HFFc6 (cell line): ENCODE measurements around the gene KIF26B. TPM values are rescaled to one million over a fixed set of nuclear protein-coding genes. Genes with fewer than 3 reads are reported as not detected.
A peak's percentile ranks its signal among the peaks of the same experiment; 100 is the strongest.

Source experiments
- DNase-seq: peaks from one replicate; pipeline ENCODE4 v3.0.0-alpha.2; 2018
- H3K27ac Mint-ChIP-seq: 2 replicates; pipeline ENCODE4 v1.8.0; 2020; ENCODE audit warnings: mild to moderate bottlenecking, mixed read lengths
- H3K27me3 Mint-ChIP-seq: 2 replicates; pipeline ENCODE4 v1.8.0; 2021; ENCODE audit warnings: mild to moderate bottlenecking, moderate library complexity, mixed read lengths; ENCODE audit not compliant: insufficient read depth
- H3K36me3 Mint-ChIP-seq: 2 replicates; pipeline ENCODE4 v1.8.0; 2021; ENCODE audit warnings: low read depth, mixed read lengths
- H3K4me1 Mint-ChIP-seq: 2 replicates; pipeline ENCODE4 v1.8.0; 2020; ENCODE audit warnings: low read depth, mixed read lengths
- H3K4me3 Mint-ChIP-seq: 2 replicates; pipeline ENCODE4 v1.8.0; 2020; ENCODE audit warnings: mild to moderate bottlenecking, moderate library complexity, mixed read lengths
- H3K9me3 Mint-ChIP-seq: 2 replicates; pipeline ENCODE4 v1.8.0; 2020; ENCODE audit warnings: mild to moderate bottlenecking, mixed read lengths
- total RNA-seq, 6 experiments: library from RNA; stranded (reverse); fragmentation: NEBNext Ultra II Directional; extraction: Animal tissue kit (Norgen Biotek cat#: 25700); gene quantifications; 2 replicates in 1 of 6; 3 replicates in 5 of 6; pipeline ENCODE4 v1.2.3, GENCODE V29; 2021
- TF ChIP-seq, protein P1 (sequence below): fragments of 200-600 bp; sonication (generic); IDR thresholded peaks from 2 replicates; pipeline ENCODE4 v1.5.0; 2021; ENCODE audit warnings: antibody characterized with exemption, mild to moderate bottlenecking

Gene KIF26B
- total RNA-seq, 6 experiments from 2014 or later, result 4.6 to 7.5 (median 5.5) TPM

DNA sequence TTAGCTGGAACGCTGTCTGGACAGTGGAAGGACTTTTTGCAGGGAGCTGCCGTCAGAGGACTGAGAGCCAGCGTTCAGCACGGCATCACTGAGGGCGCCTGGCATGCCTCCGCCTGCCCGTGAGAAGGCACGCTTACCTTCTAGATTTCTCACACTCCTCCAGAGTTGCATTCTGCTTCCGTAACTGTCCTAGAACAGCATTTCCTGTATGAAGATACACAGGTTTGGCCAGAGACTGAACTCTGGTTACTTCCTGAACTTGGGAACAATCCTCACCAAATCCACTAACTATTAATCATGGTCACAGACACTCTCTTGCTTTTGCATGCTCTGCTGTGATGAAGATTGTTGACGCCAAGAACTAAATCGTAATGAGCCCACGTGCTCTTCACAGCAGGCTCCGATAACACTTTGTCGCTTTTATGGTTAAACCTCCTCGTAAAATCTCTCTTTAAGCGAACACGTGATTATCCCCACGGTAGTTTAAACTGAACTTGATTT is 93.5 kb downstream of the KIF26B start:
- H3K9me3 Mint-ChIP-seq, result no peaks in the 10 kb centered on the region
- H3K4me3 Mint-ChIP-seq, result peak overlapping the region; percentile 63; the same call in 1 of the 2 replicates
- H3K36me3 Mint-ChIP-seq, result no peaks in the 10 kb centered on the region; the same call in 1 of the 2 replicates
- H3K27me3 Mint-ChIP-seq, result no peaks in the 10 kb centered on the region
- TF ChIP-seq, protein P1, sequence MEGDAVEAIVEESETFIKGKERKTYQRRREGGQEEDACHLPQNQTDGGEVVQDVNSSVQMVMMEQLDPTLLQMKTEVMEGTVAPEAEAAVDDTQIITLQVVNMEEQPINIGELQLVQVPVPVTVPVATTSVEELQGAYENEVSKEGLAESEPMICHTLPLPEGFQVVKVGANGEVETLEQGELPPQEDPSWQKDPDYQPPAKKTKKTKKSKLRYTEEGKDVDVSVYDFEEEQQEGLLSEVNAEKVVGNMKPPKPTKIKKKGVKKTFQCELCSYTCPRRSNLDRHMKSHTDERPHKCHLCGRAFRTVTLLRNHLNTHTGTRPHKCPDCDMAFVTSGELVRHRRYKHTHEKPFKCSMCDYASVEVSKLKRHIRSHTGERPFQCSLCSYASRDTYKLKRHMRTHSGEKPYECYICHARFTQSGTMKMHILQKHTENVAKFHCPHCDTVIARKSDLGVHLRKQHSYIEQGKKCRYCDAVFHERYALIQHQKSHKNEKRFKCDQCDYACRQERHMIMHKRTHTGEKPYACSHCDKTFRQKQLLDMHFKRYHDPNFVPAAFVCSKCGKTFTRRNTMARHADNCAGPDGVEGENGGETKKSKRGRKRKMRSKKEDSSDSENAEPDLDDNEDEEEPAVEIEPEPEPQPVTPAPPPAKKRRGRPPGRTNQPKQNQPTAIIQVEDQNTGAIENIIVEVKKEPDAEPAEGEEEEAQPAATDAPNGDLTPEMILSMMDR, result no peak
- peak overlapping the region; percentile 32; the same call in 1 of the 2 replicates for H3K27ac Mint-ChIP-seq
- DNase-seq, result no peak
- peaks cover 13% of the 10 kb centered on the region; the same call in 1 of the 2 replicates for H3K4me1 Mint-ChIP-seq

DNA sequence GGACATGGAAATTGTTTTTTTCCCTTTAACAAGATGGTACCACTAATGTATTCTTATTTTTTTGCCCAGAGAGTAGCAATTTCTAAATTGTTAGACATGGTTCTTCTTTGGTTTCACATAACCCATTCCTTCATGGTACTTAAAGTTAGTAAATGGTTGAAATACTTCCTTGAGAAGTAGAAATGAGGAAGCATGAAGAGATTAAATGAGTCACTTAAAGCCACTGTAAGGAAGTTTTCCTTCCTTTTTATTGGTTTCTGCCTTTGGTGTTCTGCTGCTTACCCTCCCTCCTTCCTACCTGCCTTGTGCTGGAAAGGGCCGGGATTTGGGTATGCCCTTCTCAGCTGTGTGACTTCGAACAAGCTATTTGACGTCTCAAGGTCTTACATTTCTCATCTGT is 101.0 kb downstream of the KIF26B start:
- TF ChIP-seq, protein P1, result no peak
- no peaks in the 10 kb centered on the region; the same call in 1 of the 2 replicates for H3K36me3 Mint-ChIP-seq
- DNase-seq, result no peak
- H3K4me1 Mint-ChIP-seq, result no peaks in the 10 kb centered on the region
- H3K9me3 Mint-ChIP-seq, result no peaks in the 10 kb centered on the region
- peaks cover 5% of the 10 kb centered on the region for H3K27me3 Mint-ChIP-seq
- H3K4me3 Mint-ChIP-seq, result no peak overlapping the region
- no peak overlapping the region for H3K27ac Mint-ChIP-seq

GRCh38 chr1:245256528-245256927 is 101.7 kb downstream of the KIF26B start:
- Mint-ChIP-seq H3K27ac (no peak overlapping the region), H3K4me1 (no peaks in the 10 kb centered on the region), H3K36me3 (no peaks in the 10 kb centered on the region), H3K4me3 (no peak overlapping the region), H3K27me3 (peaks cover 5% of the 10 kb centered on the region), H3K9me3 (no peaks in the 10 kb centered on the region)
- DNase-seq, result no peak
- TF ChIP-seq, protein P1, result no peak

- H3K36me3 Mint-ChIP-seq, result no peaks in the 10 kb centered on the region
- no peak overlapping the region for H3K27ac Mint-ChIP-seq
- no peaks in the 10 kb centered on the region; the same call in 1 of the 2 replicates for H3K4me1 Mint-ChIP-seq
- TF ChIP-seq, protein P1, result no peak
- H3K4me3 Mint-ChIP-seq, result no peak overlapping the region
- no peak for DNase-seq
- no peaks in the 10 kb centered on the region for H3K9me3 Mint-ChIP-seq
- peaks cover 5% of the 10 kb centered on the region for H3K27me3 Mint-ChIP-seq
These were observed 103.6 kb downstream of the KIF26B start for GRCh38 chr1:245258271-245258920.

DNA sequence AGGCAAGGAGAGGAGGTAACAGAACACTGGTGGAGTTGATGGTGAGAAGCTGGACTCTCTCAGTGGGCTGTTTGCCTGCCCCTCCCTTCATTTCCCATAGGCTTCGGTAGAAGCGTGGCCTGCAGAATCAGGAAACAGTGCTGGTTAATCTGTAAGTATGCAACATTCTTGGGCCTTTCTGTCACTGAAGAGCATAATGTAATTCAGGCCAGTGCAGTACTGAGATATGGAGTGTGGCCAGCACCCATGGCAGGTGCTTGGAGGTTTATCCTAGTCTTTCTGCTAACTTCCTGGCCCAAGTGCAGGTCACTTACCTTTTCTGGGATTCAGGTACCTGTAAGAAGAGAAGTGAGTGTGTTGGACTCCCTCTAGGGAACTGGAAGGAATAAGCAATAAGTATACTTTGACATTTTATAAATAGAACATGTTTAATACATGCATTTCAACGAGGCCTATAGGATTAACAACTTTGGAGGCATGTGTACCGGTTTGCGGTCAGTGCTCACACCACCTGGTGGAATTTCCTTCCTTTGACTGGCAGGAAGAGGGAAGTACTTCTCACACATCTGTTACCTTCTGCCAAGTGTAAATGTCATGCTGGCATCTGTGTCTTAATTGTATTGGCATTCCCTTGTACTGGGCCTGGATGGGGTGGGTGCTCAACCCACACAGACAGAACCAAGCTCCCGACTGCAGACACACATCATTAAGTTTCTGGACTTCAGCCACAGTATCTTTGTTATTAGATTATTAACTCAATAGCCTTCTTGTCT is 105.5 kb downstream of the KIF26B start:
- H3K9me3 Mint-ChIP-seq, result no peaks in the 10 kb centered on the region
- peaks cover 5% of the 10 kb centered on the region for H3K27me3 Mint-ChIP-seq
- TF ChIP-seq, protein P1, result no peak
- H3K4me3 Mint-ChIP-seq, result no peak overlapping the region
- no peak for DNase-seq
- no peaks in the 10 kb centered on the region; the same call in 1 of the 2 replicates for H3K4me1 Mint-ChIP-seq
- H3K27ac Mint-ChIP-seq, result no peak overlapping the region
- no peaks in the 10 kb centered on the region for H3K36me3 Mint-ChIP-seq
